Activated naive CD8-positive, alpha-beta T cell treated with anti-CD3 and anti-CD28 coated beads, Interleukin-2, amount 50 U/mL, for 16 hours (primary cell): Measurements from ENCODE around the gene COL5A2.

ENCODE experiments used
- DNase-seq: peaks from one replicate; pipeline ENCODE4 v3.0.0-alpha.2; 2020; ENCODE audit warnings: low read depth, low spot score

The COL5A2 gene

GRCh38 chr2:189179570-189179950 is at the start of gene COL5A2:
TSS of gene COL5A2 (minus strand) at chr2:189179761. CDS start at chr2:189179604, 157 bp downstream.
- no peak for DNase-seq

- no peak for DNase-seq
Measured at GRCh38 chr2:189226017-189226416, 46.5 kb upstream of the COL5A2 start.

GRCh38 chr2:189225032-189225431 is 45.5 kb upstream of the COL5A2 start:
- no peak for DNase-seq

GRCh38 chr2:189222468-189223105 is 43.0 kb upstream of the COL5A2 start:
- no peak for DNase-seq

DNA sequence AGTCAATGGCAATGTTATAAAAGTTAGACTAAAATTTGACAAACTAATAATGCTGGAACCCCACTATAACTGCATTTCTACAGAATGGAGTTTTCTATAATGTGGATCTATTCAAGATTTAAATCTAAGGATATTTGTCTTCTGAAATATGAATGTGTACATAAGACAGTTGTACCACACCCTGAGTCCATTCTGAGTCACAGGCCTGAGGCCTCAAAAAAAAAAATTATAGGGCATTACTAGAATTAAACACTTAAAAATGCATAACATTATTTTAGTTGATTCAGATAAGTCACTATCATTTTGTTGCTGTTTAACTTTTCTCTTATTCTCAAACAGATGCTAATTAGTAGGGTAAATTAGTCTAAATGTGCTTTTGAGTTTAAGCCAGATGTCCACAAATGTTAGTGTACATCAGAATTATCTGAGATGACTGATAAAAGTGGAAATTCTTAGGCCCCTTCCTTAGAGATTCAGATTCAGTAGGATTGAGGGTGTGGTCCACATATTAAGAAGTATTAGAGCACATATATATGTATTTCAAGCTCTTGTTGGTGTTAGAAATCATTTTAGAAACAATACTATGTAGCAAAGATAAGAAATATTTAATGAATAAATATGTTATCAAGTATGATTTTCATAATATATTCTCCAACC is 42.4 kb upstream of the COL5A2 start:
- DNase-seq = no peak

DNA sequence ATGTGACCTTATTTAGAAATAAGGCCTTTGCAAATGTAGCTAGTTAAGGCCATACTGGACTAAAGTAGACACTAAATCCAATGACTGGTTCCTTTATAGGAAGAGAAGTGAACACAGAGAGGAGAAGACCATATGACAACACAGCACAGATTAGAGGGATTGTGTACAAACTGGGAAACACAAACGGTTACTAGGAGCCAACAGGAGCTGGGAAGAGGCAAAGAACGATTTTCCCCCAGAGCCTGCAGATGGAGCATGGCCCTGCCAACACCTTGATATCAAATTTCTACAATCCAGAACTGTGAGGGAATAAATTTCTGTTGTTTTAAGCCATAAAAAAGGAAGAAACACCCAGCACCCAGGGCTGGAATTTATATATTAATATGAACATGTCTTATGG is 38.7 kb upstream of the COL5A2 start:
- DNase-seq = no peak

- no peak for DNase-seq
Measured at GRCh38 chr2:189217541-189217940, 38.0 kb upstream of the COL5A2 start.

DNA sequence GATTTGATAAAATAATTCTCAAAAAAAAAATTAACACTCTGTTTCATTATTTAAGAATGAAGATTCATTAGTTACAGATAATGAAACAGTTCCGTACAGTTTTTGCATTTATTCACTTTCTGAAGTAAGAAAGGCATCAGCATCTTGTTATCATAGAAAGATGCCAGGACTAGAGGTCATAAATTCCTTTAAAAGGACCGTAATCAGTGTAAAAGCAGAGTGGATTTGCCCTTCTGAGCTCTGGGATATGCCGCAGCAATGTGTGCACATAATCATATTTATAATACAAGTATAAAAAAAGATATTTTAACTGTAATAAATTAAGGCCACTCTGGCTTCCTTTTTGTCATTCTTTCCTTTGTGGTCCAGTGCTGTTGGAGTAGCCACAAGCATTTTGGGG is 37.5 kb upstream of the COL5A2 start:
- no peak for DNase-seq

DNA sequence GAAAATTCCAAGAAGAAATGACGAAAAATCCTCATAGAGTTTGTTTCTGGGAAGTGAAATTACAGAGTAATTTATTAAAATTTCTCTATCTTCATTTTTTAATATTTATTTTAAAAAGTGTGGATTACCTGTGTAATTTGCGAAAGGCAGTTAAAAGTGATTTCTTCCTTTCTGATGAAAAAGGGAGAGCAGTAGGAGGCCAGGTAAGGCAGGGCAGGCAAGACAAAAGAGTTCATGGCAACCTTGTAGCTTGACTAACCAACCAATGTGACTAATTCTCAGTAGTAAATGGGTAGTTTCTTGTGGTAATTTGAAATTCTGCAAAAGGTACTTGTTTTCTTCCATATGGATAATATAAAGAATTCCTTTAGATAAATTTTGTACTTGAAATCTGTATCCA is 34.9 kb upstream of the COL5A2 start:
- no peak for DNase-seq

DNA sequence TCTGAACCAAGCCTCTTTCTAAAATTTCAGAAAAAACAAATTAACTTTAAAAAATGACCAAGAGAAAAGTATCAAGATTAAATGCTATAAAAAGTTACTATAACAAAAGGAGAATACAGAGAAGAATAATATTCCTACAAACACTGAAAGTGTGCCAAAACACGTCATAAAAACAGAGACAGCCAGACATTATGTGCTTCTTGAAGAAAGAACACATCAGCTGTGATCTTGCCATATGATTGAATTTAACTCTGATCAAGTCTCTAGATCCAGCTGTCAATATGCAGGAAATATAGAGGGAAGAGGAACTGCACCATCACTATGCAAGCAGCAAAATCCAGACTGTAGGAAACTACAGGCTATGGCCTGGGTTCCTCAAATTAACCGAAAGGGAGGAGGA is 33.7 kb upstream of the COL5A2 start:
- DNase-seq = no peak

DNA sequence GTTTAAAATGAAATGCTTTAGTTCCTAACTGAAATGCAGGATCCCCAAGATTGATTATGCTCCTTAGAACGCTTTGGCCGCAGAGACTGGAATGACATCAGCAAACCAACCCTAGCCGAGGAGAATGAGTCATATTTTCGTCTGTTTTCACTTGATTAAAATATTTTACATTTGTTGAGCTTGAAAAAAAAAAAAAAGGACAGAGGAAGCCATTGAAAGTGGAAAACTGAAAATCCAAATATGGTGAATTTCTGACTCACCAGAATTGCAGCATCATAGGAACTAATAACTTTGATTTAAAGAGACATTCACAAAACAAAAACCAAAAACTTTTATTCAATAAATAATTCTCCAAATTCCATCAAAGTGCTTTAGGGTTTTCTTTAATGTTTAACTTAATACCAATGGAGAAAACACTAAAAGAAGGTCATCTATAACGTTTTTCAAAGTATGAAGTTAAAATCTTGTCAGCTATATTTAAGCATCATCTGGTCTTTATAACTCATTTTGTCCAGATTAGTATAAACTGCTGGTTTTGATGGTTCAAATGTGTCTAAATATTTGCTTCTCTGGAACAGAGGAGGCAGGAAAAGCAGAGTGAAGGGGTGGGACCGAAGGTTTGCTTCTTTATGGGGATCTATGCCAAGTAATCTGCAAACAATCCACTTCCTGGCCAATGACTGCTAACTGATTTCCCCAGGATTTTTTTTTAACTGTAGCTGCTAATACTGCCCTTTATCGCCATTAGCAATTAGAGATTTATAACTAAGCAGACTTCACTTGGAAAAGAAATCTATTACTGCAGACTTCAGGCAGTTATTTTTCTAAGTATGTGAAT is 30.9 kb upstream of the COL5A2 start:
- no peak for DNase-seq

DNA sequence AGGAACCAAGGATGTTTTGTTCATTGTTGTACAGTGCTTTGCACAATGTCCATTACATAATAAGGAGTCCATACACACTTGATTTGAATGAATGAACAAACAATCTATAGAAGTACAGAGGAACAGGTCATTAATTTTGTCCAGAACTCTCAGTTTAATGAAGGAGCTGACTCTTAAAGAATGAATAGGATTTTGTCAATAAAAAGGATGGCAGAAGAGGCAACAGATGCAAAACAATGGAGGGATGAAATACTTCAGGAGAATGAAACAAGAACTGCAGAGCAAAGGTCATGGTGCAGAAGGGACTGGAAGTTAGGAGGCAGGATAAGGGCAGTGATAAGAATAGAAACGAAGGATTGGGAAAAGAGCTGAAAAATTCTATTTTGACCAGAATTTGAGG is 28.7 kb upstream of the COL5A2 start:
- no peak for DNase-seq

DNA sequence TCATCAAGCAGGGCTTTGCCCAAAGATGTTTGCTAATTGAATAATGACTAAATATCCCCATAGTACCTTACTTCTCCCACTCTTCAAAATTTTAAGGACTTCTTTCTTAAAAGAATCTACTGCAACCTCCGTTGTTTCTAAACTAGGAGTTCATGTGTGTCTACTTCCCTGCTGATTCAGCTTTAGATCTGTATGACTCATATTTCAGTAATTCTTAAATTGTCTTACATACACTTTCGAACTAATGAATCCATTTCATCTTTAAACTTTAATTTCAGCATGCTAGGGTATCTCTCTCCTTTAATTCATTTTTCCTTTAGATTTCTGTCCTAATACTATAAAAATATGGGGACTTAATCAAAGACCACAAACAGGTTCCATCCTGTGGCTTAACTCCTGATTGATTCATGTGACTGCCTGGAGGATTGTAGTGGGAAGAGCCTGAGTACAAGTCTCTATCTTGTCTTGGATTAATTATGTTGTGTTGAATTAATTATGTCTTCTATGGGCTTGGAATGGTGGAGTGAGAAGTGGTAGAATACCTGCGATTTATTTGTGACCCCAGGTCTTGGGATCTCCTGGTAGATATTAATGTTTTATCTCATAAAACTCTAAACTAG is 24.9 kb upstream of the COL5A2 start:
- DNase-seq = no peak

GRCh38 chr2:189203177-189203799 is 23.7 kb upstream of the COL5A2 start:
- no peak for DNase-seq

DNA sequence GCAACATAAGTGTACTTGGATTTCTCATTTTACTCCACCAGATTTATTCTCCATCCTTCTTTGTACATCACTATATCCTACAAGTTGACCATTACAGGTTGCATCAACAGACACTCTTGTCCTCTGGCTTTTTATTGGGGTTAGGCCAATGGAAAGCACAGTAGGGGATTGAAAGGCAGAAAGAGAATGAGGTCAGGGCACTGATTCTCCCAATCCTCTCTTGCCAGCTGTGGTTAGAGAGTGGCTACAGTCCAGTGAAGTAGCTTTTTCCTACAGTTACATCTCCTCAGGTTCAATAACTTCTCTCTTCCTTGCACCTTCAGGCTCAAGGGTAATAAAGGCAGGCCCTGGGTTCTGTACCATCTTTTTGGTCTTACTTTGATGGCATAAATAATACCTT is 20.2 kb upstream of the COL5A2 start:
- no peak for DNase-seq

- DNase-seq = no peak
Measured at GRCh38 chr2:189192766-189193165, 13.2 kb upstream of the COL5A2 start.

GRCh38 chr2:189191766-189192165 is 12.2 kb upstream of the COL5A2 start:
- DNase-seq = no peak

GRCh38 chr2:189190685-189191084 is 11.1 kb upstream of the COL5A2 start:
- DNase-seq = no peak

DNA sequence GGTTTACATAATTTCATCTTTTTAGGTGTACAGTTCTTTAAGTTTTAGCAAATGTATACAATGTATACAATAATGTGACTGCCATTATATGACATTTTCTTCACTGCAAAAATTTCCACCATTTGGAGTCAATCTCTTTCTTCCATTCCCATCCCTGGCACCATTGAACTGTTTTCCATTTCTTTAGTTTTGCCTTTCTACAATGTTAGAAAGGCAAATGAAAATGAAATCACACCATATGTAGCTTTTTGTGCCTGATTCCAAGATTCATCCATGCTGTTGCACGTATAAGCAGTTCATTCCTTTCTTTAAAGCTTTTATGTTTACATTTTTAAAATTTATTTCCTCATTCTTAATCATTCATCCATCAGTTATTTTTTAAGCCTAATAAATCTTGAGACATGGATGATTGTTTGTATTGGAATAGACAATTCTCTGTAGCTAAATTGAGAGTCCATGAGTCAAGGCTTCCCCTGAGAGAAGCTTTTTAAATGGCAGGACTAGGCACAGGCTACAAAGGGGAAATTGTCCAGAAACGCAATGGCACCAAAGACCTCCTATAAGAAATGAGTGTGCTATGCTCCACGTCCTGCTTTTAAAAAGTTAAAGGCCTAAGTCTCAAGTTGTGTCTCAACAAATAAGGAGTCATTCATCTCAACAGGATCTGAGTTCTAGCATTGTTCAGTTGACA is 8.7 kb upstream of the COL5A2 start:
- DNase-seq = no peak

DNA sequence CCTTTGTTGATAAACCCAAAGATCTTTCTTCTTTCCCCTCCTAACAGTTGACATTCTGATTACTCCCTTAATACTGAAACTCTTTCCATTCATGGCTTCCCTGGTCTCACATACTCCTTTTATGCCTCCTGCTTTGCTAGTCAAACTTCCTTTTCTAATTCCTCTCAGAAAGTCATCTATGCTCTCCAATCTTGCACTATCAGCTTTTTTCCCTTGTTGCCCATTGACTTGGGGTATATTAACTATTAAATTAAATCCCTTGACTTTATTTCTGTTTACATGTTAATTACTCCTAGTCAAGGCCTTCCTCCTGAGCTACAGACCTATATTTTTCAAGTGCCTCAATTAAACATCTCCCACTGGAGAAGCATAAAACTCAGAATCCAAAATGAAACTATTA is 3.6 kb upstream of the COL5A2 start:
- DNase-seq = no peak

- DNase-seq = no peak
Measured at GRCh38 chr2:189181706-189182105, 2.1 kb upstream of the COL5A2 start.
